NCI-H2196 (cell line): Measurements from ENCODE around the gene ZNF761.
A peak's percentile ranks its signal among the peaks of the same experiment; 100 is the strongest.
"Not testable (repeated sequence)": the region's sequence is repeated elsewhere in the genome, so short reads cannot be mapped to it uniquely, and the experiment has no call there.

Experiments used
- DNase-seq: peaks from one replicate; lab custom pipeline; 2025; ENCODE audit not compliant: unreplicated experiment; lab: John Stamatoyannopoulos, UW

ZNF761 gene

DNA sequence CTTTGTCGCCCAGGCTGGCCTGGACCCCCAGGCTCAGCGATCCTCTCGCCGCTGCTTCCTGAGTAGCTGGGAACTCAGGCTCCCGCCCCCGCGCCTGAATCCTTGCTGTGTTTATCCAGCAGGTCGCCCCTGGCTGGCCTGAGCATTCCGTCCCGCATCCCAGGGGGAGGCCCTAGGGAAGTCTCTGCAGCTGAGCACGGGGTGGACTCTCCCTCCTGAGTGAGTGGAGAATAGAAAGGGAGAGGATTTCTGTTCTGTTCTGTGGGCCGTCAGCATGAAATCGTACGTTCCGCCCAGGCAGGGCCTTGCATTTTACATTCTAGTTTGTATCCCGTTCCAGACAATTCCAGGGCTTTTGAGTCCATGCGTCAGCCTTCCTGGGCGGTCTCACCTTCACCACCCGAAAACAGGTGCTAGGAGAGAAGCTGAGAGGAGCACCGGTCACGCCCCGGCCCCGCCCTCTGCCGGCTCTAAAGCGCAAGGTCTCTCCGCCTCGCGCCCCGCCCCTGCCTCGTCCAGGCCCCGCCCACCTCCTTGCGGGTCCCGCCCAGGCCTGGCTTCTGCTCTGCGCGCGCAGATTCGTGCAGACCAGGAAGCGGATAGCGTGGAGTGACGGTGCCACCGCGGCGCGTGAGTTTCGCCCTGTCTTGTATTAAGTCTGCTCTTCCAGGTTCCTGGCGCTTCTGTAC is at the start of gene ZNF761:
Gene ZNF761 (plus strand): TSS at position 586 of the 689 bp plus-strand sequence. CDS start 15,285 bp downstream, outside the sequence.
- DNase-seq: peak; percentile 95

DNA sequence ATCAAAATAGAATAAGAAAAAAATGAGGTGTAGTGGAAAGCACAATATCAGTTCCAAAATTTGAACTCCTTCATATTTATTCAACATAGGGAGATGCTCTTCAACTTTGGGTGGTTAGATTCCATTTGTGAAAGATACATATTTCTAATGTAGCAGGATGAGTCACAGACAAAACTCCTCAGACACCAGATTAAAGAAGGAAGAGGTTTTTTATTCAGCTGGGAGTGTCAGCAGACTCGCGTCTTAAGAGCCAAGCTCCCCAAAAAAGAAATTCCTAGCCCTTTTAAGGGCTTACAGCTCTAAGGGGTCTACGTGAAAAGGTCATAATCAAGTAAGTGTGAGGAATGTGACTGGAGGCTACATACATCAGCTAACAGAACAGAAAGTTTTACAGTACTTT is 43.6 kb upstream of the ZNF761 start:
- DNase-seq: no peak

GRCh38 chr19:53388904-53389303 is 42.9 kb upstream of the ZNF761 start:
- no peak for DNase-seq

- no peak for DNase-seq
These were observed 42.2 kb upstream of the ZNF761 start for GRCh38 chr19:53389571-53389970.

- DNase-seq: no peak
These were observed 41.8 kb upstream of the ZNF761 start for GRCh38 chr19:53389978-53390377.

DNA sequence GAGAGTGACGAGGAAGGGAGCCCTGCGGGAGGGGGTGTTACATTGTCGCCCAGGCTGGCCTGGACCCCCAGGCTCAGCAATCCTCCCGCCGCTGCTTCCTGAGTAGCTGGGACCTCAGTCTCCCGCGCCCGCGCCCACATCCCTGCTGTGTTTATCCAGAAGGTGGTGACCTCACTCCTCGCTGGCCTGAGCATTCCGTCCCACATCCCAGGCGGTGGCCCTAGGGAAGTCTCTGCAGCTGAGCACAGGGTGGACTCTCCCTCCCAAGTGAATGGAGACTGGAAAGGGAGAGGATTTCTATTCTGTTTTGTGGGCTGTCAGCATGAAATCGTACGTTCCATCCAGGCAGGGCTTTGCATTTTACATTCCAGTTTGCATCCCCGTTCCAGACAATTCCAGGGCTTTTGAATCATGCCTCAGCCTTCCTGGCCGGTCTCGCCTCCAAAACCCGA is 37.2 kb upstream of the ZNF761 start:
- DNase-seq: no peak

GRCh38 chr19:53394974-53395839 is 36.6 kb upstream of the ZNF761 start, which contains the start of gene ZNF765:
ZNF765 (plus strand) TSS chr19:53395149; CDS start chr19:53398016, 2,867 bp downstream.
- DNase-seq: peak; percentile 88

- DNase-seq: not testable (repeated sequence)
These were observed 35.8 kb upstream of the ZNF761 start for GRCh38 chr19:53395840-53396524.

DNA sequence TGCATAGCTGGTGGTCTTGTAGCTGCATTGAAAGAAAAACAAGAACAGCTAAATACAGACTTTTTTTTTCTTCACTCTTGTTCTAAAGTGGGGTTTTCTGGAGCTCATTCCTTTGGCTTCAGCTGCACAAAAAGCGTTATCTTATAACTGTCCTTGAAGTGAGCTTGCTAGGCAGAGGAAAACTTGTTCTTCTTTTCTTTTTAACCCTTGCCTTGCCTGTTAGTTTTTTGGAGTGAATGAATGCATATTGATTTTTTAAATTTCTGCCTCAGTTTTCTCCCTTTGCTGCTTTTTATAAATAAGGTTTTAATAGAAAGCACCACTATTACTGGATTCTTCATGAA is 35.3 kb upstream of the ZNF761 start:
- DNase-seq: no peak

DNA sequence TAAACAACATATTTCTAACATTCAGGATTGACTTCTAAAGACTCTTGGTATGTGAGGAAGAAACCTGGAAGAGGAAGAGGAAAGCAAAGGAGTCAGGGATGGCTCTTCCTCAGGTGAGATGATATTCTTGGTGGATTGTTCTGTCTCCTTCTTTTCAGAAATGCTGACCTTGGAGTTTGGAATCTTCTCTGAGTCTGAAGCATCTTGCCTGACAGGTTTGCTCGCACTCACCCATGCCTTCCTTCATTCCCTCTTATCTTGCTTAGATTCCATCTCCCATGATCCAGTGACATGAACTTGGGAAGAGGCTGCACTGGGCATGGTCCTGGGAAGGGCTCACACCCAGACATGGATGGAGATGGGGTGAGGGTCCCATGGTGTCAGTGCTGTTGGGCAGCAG is 33.9 kb upstream of the ZNF761 start:
- DNase-seq: not testable (repeated sequence)

- DNase-seq: no peak
These were observed 22.1 kb upstream of the ZNF761 start for GRCh38 chr19:53409505-53410204.

DNA sequence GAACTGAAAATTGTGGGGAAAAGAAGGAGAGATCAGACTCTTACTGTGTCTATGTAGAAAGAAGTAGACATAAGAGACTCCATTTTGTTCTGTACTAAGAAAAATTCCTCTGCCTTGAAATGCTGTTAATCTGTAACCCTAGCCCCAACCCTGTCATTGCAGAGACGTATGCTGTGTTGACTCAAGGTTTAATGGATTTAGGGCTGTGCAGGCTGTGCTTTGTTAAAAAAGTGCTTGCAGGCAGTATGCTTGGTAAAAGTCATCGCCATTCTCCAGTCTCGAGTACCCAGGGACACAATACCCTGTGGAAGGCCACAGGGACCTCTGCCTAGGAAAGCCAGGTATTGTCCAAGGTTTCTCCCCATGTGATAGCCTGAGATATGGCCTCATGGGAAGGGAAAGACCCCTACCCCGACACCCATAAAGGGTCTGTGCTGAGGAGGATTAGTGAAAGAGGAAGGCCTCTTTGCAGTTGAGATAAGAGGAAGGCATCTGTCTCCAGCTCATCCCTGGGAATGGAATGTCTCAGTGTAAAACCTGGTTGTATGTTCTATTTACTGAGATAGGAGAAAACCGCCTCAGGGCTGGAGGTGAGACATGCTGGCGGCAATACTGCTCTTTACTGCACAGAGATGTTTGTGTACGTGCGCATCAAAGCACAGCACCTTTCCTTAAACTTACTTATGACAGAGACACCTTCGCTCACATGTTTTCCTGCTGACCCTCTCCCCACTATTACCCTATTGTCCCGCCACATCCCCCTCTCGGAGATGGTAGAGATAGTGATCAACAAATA is 11.1 kb upstream of the ZNF761 start:
- not testable (repeated sequence) for DNase-seq

DNA sequence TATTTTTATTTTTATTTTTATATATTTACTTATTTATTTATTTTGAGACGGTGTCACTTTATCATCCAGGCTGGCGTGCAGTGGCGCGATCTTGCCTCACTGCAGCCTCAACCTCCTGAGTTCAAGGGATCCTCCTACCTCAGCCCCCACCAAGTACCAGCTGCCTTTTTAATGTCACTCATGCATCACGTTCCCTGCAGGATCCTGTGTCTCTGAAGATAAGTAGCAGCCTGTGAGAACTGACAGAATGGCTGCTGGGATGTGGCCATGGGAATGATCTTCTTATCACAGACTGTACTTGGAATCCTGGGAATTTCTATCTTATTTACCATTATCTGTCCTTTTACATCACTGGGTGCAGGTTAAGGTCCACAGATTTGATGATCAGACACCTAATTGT is 9.2 kb upstream of the ZNF761 start:
- no peak for DNase-seq

GRCh38 chr19:53423074-53423473 is 8.7 kb upstream of the ZNF761 start:
- DNase-seq: not testable (repeated sequence)

DNA sequence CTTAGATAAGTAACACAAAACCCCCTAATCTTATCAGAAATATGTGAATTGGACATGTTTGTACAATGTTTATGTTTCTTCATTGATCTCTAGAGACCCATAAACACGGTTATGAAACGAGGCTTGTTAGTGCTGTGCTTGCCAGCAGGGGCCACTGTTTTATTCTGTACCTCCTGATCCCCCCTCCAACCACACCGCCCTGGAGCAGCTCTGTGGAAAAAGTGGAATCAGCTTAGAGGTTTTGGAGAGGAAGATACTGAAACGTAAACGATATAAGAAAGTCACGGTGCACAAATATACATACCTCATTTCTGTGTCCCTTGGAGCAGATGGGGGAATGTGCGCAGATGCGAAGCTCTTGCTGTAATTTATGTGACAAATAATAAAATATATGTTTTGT is 8.1 kb upstream of the ZNF761 start:
- DNase-seq: not testable (repeated sequence)

GRCh38 chr19:53424968-53425597 is 6.7 kb upstream of the ZNF761 start:
- DNase-seq: peak; percentile 20

- DNase-seq: no peak
These were observed 391 bp downstream of the ZNF761 start for GRCh38 chr19:53432088-53432661.

GRCh38 chr19:53443809-53444208 is 12.0 kb downstream of the ZNF761 start:
- not testable (repeated sequence) for DNase-seq

- DNase-seq: not testable (repeated sequence)
These were observed 15.4 kb downstream of the ZNF761 start for GRCh38 chr19:53447196-53447595.
